Parathyroid adenoma (tissue), 2 donors: Measurements from ENCODE around the gene EFCC1.

Source experiments
- H2AFZ ChIP-seq: fragments of 300-600 bp; sonication (generic); one replicate; pipeline ENCODE4 v1.7.0; 2017; ENCODE audit warnings: antibody characterized with exemption, mild to moderate bottlenecking
- H3K27ac ChIP-seq: fragments of 300-600 bp; sonication (generic); one replicate; pipeline ENCODE4 v1.7.0; 2017
- H3K27me3 ChIP-seq: fragments of 300-600 bp; sonication (generic); one replicate; pipeline ENCODE4 v1.7.0; 2017; ENCODE audit warnings: low read length; ENCODE audit not compliant: control insufficient read depth, insufficient read depth
- H3K36me3 ChIP-seq: fragments of 300-600 bp; sonication (generic); one replicate; pipeline ENCODE4 v1.7.0; 2017; ENCODE audit warnings: low read length; ENCODE audit not compliant: control insufficient read depth, insufficient read depth
- H3K4me1 ChIP-seq: fragments of 300-600 bp; sonication (generic); one replicate; pipeline ENCODE4 v1.7.0; 2017; ENCODE audit warnings: control low read depth
- H3K4me2 ChIP-seq: fragments of 300-600 bp; sonication (generic); one replicate; pipeline ENCODE4 v1.7.0; 2017; ENCODE audit warnings: low read length
- H3K4me3 ChIP-seq: fragments of 300-600 bp; sonication (generic); one replicate; pipeline ENCODE4 v1.7.0; 2017; ENCODE audit warnings: low read depth, low read length
- H3K79me2 ChIP-seq: fragments of 300-600 bp; sonication (generic); one replicate; pipeline ENCODE4 v1.7.0; 2017; ENCODE audit warnings: control low read depth
- H3K9ac ChIP-seq: fragments of 300-600 bp; sonication (generic); one replicate; pipeline ENCODE4 v1.7.0; 2017; ENCODE audit warnings: mild to moderate bottlenecking
- H3K9me3 ChIP-seq: fragments of 300-600 bp; sonication (generic); one replicate; pipeline ENCODE4 v1.7.0; 2017; ENCODE audit warnings: low read length; ENCODE audit not compliant: control insufficient read depth
- CTCF ChIP-seq: fragments of 300-600 bp; sonication (generic); IDR thresholded peaks from one replicate; pipeline ENCODE4 v1.7.0; 2017; ENCODE audit warnings: antibody characterized with exemption, mild to moderate bottlenecking
- donor health status: primary hyperparathyroidism.

Gene EFCC1

GRCh38 chr3:128987302-128988100 lies 13.6 kb upstream of the EFCC1 start:
- no peak overlapping the region for H3K9ac ChIP-seq
- no peak overlapping the region for H2AFZ ChIP-seq
- H3K27ac ChIP-seq: no peak overlapping the region
- H3K27me3 ChIP-seq: no peaks in the 10 kb centered on the region
- no peaks in the 10 kb centered on the region for H3K79me2 ChIP-seq
- no peak overlapping the region for H3K4me3 ChIP-seq
- H3K9me3 ChIP-seq: no peaks in the 10 kb centered on the region
- H3K4me1 ChIP-seq: no peaks in the 10 kb centered on the region
- H3K36me3 ChIP-seq: no peaks in the 10 kb centered on the region
- no peak overlapping the region for H3K4me2 ChIP-seq
- no peak for TF ChIP-seq CTCF

- no peak overlapping the region for H3K9ac ChIP-seq
- H2AFZ ChIP-seq: no peak overlapping the region
- no peaks in the 10 kb centered on the region for H3K36me3 ChIP-seq
- H3K27ac ChIP-seq: no peak overlapping the region
- no peak for TF ChIP-seq CTCF
- no peaks in the 10 kb centered on the region for H3K27me3 ChIP-seq
- H3K4me3 ChIP-seq: no peak overlapping the region
- no peaks in the 10 kb centered on the region for H3K79me2 ChIP-seq
- no peaks in the 10 kb centered on the region for H3K4me1 ChIP-seq
- no peak overlapping the region for H3K4me2 ChIP-seq
- H3K9me3 ChIP-seq: no peaks in the 10 kb centered on the region
Measured at GRCh38 chr3:128988286-128988685, 12.8 kb upstream of the EFCC1 start.

GRCh38 chr3:128991355-128991895 lies 9.7 kb upstream of the EFCC1 start:
- TF ChIP-seq CTCF: no peak
- H3K9me3 ChIP-seq: no peaks in the 10 kb centered on the region
- no peak overlapping the region for H3K4me2 ChIP-seq
- H3K36me3 ChIP-seq: no peaks in the 10 kb centered on the region
- H3K9ac ChIP-seq: no peak overlapping the region
- H3K79me2 ChIP-seq: no peaks in the 10 kb centered on the region
- H3K27ac ChIP-seq: no peak overlapping the region
- no peak overlapping the region for H2AFZ ChIP-seq
- H3K4me3 ChIP-seq: no peak overlapping the region
- no peaks in the 10 kb centered on the region for H3K27me3 ChIP-seq
- H3K4me1 ChIP-seq: peaks cover 5% of the 10 kb centered on the region

DNA sequence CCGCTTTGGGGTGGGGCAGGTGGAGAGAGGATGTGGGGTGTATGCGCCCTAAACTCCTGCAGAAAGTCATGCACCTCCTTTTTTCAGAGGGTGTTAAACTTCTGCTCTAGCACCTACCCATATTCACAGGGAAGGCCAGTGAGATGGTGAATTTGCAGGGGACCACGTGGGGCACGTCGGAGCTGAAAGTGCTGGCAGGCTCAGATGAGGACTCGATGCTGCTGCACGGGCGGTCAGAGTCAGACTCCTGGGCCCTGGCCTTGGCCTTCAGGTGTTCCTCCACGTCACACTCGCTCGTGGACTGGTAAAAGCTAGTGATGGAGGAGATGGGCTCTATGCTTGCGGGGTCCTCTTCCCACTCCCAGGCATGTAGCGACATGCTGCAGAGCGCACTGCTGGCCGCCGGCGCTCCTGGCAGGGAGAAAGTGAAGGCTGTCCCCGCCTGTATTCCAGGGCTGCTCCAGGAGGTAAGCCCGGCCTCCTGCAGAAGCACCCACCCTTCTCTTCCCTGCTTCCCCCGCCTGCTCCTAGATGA lies 8.1 kb upstream of the EFCC1 start:
- Histone ChIP-seq H3K27ac (no peak overlapping the region), H3K9me3 (no peaks in the 10 kb centered on the region), H3K36me3 (no peaks in the 10 kb centered on the region), H3K27me3 (no peaks in the 10 kb centered on the region), H3K4me3 (no peak overlapping the region), H3K9ac (no peak overlapping the region), H3K79me2 (no peaks in the 10 kb centered on the region), H3K4me2 (peak overlapping the region; percentile 98), H3K4me1 (peaks cover 5% of the 10 kb centered on the region), H2AFZ (peak overlapping the region; percentile 89)
- TF ChIP-seq CTCF: no peak
